Liver (tissue), 3 donors: ENCODE measurements around the gene CDH22.

Experiments used
- ATF3 ChIP-seq: IDR thresholded peaks from 2 replicates; pipeline ENCODE4 v1.6.1; 2016; ENCODE audit warnings: antibody characterized with exemption
- CTCF ChIP-seq: fragments of 150-350 bp; IDR thresholded peaks from 2 replicates; pipeline ENCODE4 v1.5.1; 2017; ENCODE audit warnings: improper control_type of control experiment, low read depth, low read length; ENCODE audit not compliant: missing input control
- EGR1 ChIP-seq, 2 donors: IDR thresholded peaks; 2 replicates each; pipeline ENCODE4 v1.6.1; 2016 to 2018; ENCODE audit warnings: antibody characterized with exemption in 2 of 2, low read depth in 2 of 2
- GABPA ChIP-seq, 2 donors: IDR thresholded peaks in 1 of 2; conservative IDR thresholded peaks in 1 of 2; 2 replicates each; pipeline ENCODE4 v1.6.1; 2016; ENCODE audit warnings: antibody characterized with exemption in 2 of 2, mild to moderate bottlenecking in 1 of 2, moderate library complexity in 1 of 2
- JUND ChIP-seq, 2 donors: IDR thresholded peaks; 2 replicates each; pipeline ENCODE4 v1.6.1; 2016; ENCODE audit warnings: antibody characterized with exemption in 2 of 2
- MAX ChIP-seq: IDR thresholded peaks from 2 replicates; pipeline ENCODE4 v1.6.1; 2016; ENCODE audit warnings: antibody characterized with exemption
- NR2F2 ChIP-seq: IDR thresholded peaks from 2 replicates; pipeline ENCODE4 v1.6.1; 2016; ENCODE audit warnings: antibody characterized with exemption
- REST ChIP-seq: IDR thresholded peaks from 2 replicates; pipeline ENCODE4 v1.6.1; 2016; ENCODE audit warnings: antibody characterized with exemption, mild to moderate bottlenecking
- SP1 ChIP-seq: IDR thresholded peaks from 2 replicates; pipeline ENCODE4 v1.6.1; 2018; ENCODE audit warnings: antibody characterized with exemption, mild to moderate bottlenecking
- TAF1 ChIP-seq: conservative IDR thresholded peaks from 2 replicates; pipeline ENCODE4 v1.6.1; 2016; ENCODE audit warnings: antibody characterized with exemption, mild to moderate bottlenecking
- ZBTB33 ChIP-seq: IDR thresholded peaks from 2 replicates; pipeline ENCODE4 v1.6.1; 2016; ENCODE audit warnings: antibody characterized with exemption
- donor health status: healthy.
- donor health status: healthy.

GRCh38 chr20:46171476-46171875, 136.8 kb downstream of the CDH22 start:
- TF ChIP-seq CTCF: no peak
- TF ChIP-seq NR2F2: no peak
- TF ChIP-seq GABPA (IDR thresholded peaks at IDR 0.05 in 1 of 2, conservative IDR thresholded peaks at IDR 0.05 in 1 of 2): no peak
- TF ChIP-seq ATF3: no peak
- TF ChIP-seq REST: no peak
- no peak for TF ChIP-seq ZBTB33
- TF ChIP-seq TAF1: no peak
- no peak for TF ChIP-seq JUND (IDR thresholded peaks at IDR 0.05)
- TF ChIP-seq SP1: no peak
- TF ChIP-seq MAX: no peak
- TF ChIP-seq EGR1 (IDR thresholded peaks at IDR 0.05; ENCODE audit: low read depth in 2 of 2): no peak
